Activated CD4-positive, CD25-positive, alpha-beta regulatory T cell (primary cell): Measurements from ENCODE around the gene PLEKHG3.

Experiments used
- DNase-seq, 4 experiments: peaks; one replicate each; lab custom pipeline; 2025; lab: John Stamatoyannopoulos, UW

Gene PLEKHG3

GRCh38 chr14:64727551-64728071 lies 23.4 kb downstream of the PLEKHG3 start:
- DNase-seq = no peak

DNA sequence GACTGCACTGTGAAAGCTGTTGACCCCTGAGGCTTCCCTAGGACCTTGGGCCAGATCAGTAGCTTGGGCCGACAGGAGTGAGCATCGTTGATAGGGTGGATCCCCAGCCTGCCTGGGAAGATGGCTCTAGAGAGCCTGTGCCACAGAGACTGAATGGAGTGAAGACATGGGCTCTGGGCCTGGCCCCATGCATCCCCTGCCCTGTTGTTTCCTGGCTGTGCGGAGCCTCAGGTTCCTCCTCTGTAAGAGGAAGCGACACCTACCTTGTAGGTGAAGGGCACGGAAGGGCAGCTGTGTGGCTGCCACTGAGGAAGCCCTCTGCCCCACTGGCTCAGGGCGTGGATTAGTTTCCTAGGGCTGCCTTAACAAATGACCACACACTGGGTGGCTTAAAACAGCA lies 23.9 kb downstream of the PLEKHG3 start:
- no peak for DNase-seq

DNA sequence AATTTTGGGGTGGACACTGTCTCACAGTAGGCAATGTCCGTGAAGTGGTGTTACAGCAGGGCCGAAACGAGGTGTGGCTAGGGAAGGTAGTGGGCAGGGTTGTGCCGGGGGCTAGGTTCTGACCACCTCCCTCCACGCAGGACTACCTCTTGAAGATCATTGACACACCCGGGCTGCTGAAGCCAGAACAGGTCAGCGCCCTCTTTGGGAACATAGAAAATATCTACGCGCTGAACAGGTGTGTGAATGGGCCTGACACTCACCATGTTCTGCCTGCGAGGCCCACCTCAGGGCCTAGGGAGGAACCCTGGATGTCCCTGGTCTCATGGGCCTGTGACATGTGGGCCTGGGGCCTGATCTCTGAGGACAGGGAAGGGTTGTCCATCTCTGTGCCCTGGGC lies 24.6 kb downstream of the PLEKHG3 start:
- no peak for DNase-seq

- DNase-seq = no peak
These were observed 25.3 kb downstream of the PLEKHG3 start for GRCh38 chr14:64729386-64730060.

- no peak for DNase-seq
These were observed 25.8 kb downstream of the PLEKHG3 start for GRCh38 chr14:64730061-64730440.

- DNase-seq = no peak
These were observed 26.5 kb downstream of the PLEKHG3 start for GRCh38 chr14:64730681-64731080.

DNA sequence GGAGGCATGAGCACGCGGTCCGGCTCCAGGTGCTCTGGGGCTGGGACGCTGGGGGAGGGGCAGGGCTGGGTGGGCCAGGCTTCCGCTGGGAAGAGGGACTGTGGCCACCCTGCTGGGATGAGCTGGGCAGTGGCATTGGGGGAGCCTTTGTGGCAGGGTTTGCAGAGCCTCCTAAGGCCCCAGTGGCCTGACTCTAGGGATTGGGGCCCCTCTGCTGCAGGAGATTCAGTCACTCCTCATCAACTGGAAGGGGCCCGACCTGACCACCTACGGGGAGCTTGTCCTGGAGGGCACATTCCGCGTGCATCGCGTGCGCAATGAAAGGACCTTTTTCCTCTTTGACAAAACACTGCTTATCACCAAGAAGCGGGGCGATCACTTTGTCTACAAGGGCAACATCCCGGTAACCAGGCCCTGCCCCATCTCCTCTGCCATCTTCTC lies 26.9 kb downstream of the PLEKHG3 start:
- DNase-seq = no peak

DNA sequence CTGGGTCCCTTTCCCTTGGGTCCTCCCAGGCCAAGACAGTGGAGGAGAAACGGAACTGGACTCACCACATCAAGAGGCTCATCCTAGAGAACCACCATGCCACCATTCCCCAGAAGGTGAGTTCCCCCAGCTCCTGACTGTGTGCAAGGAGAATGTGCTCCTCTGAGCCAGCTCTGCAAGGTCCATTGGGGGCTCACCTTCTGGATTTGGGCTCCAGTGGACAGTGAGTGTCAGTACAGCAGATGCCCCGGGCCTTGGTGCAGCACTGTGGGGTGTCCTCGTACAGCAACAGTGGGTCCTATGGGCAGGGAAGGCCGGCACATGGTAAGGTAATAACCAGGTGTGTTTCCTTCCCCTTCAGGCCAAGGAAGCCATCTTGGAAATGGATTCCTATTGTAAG lies 27.8 kb downstream of the PLEKHG3 start:
- DNase-seq = no peak

DNA sequence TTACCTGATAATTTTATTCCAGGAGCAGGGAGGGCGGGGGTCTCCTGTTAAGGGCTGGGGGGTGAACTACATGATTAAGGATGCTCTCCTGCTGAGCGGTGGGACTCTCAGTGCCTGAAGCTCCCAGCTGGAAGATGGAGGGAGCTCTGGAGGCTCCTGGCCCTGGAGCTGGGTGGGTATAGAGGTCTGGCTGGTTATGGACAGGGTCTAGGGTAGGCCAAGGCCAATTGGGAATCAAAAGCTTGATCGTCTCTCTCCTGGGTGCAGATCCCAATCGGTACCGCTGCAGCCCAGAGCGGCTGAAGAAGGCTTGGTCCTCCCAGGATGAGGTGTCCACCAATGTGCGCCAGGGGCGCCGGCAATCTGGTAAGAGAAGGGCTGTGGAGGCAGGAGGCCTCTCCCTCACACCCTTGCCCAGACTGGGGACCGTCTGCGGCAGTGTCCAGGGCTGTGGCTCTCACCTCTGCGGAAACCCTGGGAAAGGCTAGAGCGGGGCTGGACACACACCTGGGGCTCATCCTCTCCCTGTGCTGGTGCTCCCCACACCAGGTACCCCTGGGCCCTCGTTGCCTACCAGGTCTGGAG lies 28.4 kb downstream of the PLEKHG3 start:
- no peak for DNase-seq

DNA sequence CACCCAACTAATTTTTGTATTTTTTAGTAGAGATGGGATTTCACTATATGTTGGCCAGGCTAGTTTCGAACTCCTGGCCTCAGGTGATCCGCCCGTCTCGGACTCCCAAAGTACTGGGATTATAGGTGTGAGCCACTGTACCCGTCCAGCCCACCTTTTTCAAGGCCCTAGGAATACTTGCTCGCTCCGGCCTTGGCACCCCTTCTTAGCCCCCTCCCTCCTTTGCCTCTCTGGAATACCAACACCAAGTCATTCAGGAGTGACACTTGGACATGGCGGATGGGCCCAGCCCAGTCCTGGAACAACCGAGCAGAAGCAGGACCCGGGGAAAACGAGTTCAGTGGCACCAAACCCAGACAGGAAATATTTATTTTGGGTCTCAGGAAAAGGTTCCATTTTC lies 29.1 kb downstream of the PLEKHG3 start:
- DNase-seq = no peak

DNA sequence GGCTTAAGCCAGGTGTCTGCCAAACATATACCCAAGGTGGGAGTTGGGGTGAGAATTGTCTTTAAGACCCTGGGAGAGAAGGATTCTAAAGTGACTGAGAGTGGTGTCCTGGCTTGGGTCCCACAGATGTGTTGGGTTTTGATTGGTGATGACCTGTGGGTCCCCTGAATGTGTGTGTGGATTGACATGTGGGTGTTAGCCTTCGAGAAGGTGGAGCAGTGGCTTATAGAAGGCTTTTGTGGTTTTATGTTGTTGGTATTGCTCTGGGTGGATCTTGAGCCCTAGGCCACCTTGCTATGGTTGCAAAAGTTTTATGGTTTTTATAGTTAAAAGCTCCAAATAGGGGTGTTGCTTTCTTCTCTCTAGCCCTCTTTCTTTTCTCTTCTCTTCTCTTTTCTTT lies 29.7 kb downstream of the PLEKHG3 start:
- no peak for DNase-seq

- DNase-seq = no peak
These were observed 30.8 kb downstream of the PLEKHG3 start for GRCh38 chr14:64734990-64735389.

DNA sequence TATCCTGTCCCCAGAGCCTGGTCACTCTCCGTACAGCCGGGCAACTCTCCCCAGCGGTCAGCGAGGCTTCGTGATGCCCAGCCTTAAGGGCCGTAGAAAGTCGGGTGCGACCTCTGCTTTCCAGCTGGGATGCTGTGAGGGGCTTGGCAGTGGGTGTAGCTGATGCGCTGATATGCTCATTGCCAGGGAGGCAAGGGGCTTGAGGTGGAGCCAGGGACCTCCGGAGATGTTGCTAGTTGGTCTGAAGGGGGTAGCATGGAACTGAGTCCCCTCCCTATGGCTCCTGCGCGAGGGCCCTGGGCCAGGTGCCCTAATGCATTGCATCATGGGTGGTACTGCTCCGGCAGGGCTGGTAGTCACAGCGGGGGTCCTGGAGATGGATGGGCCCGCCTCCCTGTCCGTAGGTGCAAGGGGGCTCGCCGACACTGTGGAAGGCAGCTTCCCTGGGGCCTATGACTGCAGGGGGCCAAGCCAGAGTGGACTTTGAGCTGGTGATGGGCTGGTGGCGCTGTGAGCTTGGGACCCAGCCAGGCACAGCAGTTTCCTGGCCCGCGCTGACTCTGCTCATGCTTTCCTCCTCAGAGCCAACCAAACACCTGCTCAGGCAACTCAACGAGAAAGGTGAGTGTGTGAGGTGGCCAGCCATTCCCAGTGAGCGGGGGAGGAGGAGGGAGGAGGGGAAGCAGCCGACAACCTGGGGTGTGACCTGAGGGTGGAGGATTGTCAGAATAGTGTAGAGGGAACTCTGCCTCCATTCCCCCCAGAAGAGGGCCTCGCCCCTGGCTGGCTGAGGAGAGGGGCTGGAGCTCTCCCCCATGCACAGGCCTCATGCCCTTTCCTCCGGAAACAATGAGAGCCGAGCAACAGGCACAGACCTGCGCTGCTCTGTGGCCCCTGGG lies 32.3 kb downstream of the PLEKHG3 start:
- no peak for DNase-seq

GRCh38 chr14:64737391-64738280 lies 33.4 kb downstream of the PLEKHG3 start:
- DNase-seq = no peak

- DNase-seq = no peak
These were observed 34.1 kb downstream of the PLEKHG3 start for GRCh38 chr14:64738281-64738804.

- no peak for DNase-seq
These were observed 37.0 kb downstream of the PLEKHG3 start for GRCh38 chr14:64741200-64741599.

GRCh38 chr14:64741961-64742360 lies 37.7 kb downstream of the PLEKHG3 start:
- DNase-seq = no peak

GRCh38 chr14:64743061-64743460 lies 38.8 kb downstream of the PLEKHG3 start:
- no peak for DNase-seq

- DNase-seq = no peak
These were observed 41.4 kb downstream of the PLEKHG3 start for GRCh38 chr14:64745511-64746091.

- no peak for DNase-seq
These were observed 42.4 kb downstream of the PLEKHG3 start for GRCh38 chr14:64746298-64747250.
